GM12878 (cell line): ENCODE results near the gene FAR2. TPM values are rescaled to one million over a fixed set of nuclear protein-coding genes. Genes with fewer than 3 reads are reported as not detected.

Experiments used
- ATAC-seq: fragments of 200-7000 bp; cut with Tn5 transposase; 3 replicates; pipeline ENCODE4 v1.9.1; 2020; ENCODE audit warnings: mild to moderate bottlenecking, moderate library complexity
- BruUV-seq: library from RNA; stranded (reverse); fragments of 400-500 nt; replicated peaks from 2 replicates; lab custom pipeline; 2021; lab: Mats Ljungman, UMichigan
- CTCF ChIA-PET: fragments of 300-600 bp; sonication (Branson Sonifier 250); formaldehyde crosslinking; extraction: SDS; loops from one replicate; lab custom pipeline; 2021; ENCODE audit warnings: inconsistent platforms; lab: Yijun Ruan, JAX
- POLR2A ChIA-PET: fragments of 350-600 bp; formaldehyde crosslinking; extraction: SDS; loops from one replicate; lab custom pipeline; 2021; ENCODE audit warnings: inconsistent platforms; lab: Charles Lee
- RAD21 ChIA-PET: fragments of 300-600 bp; sonication (Branson Sonifier 250); formaldehyde crosslinking; loops from one replicate; lab custom pipeline; 2023; ENCODE audit warnings: antibody characterized with exemption; ENCODE audit not compliant: unreplicated experiment; lab: Charles Lee
- SMC1A ChIA-PET: fragments of 300-600 bp; sonication (Branson Sonifier 250); formaldehyde crosslinking; loops from one replicate; lab custom pipeline; 2023; ENCODE audit not compliant: unreplicated experiment, uncharacterized antibody; lab: Charles Lee
- DNase-seq: peaks from one replicate; pipeline ENCODE4 v3.0.0-alpha.2; 2011; ENCODE audit warnings: low read depth, low spot score
- FAIRE-seq: peaks from 3 replicates; lab custom pipeline; 2011; peaks lifted over from hg19 to GRCh38; lab: Jason Lieb, UNC
- H2AFZ ChIP-seq: 2 replicates; pipeline ENCODE4 v1.6.0; 2011; ENCODE audit warnings: low read depth, low read length, control low read depth; ENCODE audit not compliant: control insufficient read depth
- H3K27ac ChIP-seq: 2 replicates; pipeline ENCODE4 v1.5.1; 2011; ENCODE audit warnings: control low read depth; ENCODE audit not compliant: control insufficient read depth, insufficient read depth
- H3K27me3 ChIP-seq, 2 experiments: replicated peaks in 1 of 2; 2 replicates each; pipeline versions ENCODE4 v1.6.0 to v1.6.1; 2011; ENCODE audit warnings: low read length in 1 of 2; ENCODE audit not compliant: control insufficient read depth in 2 of 2, insufficient read depth in 2 of 2
- H3K36me3 ChIP-seq, 2 experiments: 2 replicates each; pipeline ENCODE4 v1.5.1; 2011; ENCODE audit warnings: low read length in 1 of 2; ENCODE audit not compliant: control insufficient read depth in 2 of 2, insufficient read depth in 2 of 2
- H3K4me1 ChIP-seq: 2 replicates; pipeline ENCODE4 v1.6.1; 2011; ENCODE audit warnings: mild to moderate bottlenecking, low read length, moderate library complexity, mixed read lengths; ENCODE audit not compliant: control insufficient read depth, insufficient read depth
- H3K4me2 ChIP-seq: 2 replicates; pipeline ENCODE4 v1.6.0; 2011; ENCODE audit warnings: control low read depth; ENCODE audit not compliant: control insufficient read depth, insufficient read depth
- H3K4me3 ChIP-seq: fragments of 200-600 bp; sonication (generic); 2 replicates; pipeline ENCODE4 v1.5.1; 2016
- H3K79me2 ChIP-seq: 2 replicates; pipeline ENCODE4 v1.6.0; 2011; ENCODE audit warnings: low read length; ENCODE audit not compliant: control insufficient read depth, insufficient read depth
- H3K9ac ChIP-seq: 2 replicates; pipeline ENCODE4 v1.8.0; 2011; ENCODE audit warnings: low read length, control low read depth, mixed read lengths; ENCODE audit not compliant: control insufficient read depth, insufficient read depth
- H3K9me3 ChIP-seq: replicated peaks from 3 replicates; pipeline ENCODE4 v1.5.1; 2011; ENCODE audit warnings: mild to moderate bottlenecking, low read length; ENCODE audit not compliant: control insufficient read depth, insufficient read depth
- H4K20me1 ChIP-seq: 2 replicates; pipeline ENCODE4 v1.6.0; 2011; ENCODE audit not compliant: control insufficient read depth, insufficient read depth
- BCL11A ChIP-seq: IDR thresholded peaks from 2 replicates; pipeline ENCODE4 v1.6.1; 2011; ENCODE audit warnings: low read depth, low read length
- CREM ChIP-seq: IDR thresholded peaks from 2 replicates; pipeline ENCODE4 v1.6.1; 2014; ENCODE audit warnings: antibody characterized with exemption, low read depth
- HCFC1 ChIP-seq: fragments of 150-350 bp; IDR thresholded peaks from 2 replicates; pipeline ENCODE4 v1.6.1; 2014; ENCODE audit warnings: low read length
- KDM1A ChIP-seq: fragments of 200-600 bp; sonication (generic); IDR thresholded peaks from 2 replicates; pipeline ENCODE4 v1.6.1; 2016; ENCODE audit warnings: borderline replicate concordance
- MEF2B ChIP-seq: fragments of 450-650 bp; IDR thresholded peaks from 2 replicates; pipeline ENCODE4 v1.6.1; 2018; ENCODE audit warnings: mild to moderate bottlenecking, moderate library complexity; ENCODE audit not compliant: partially characterized antibody, poor library complexity, severe bottlenecking
- NR2C2 ChIP-seq: IDR thresholded peaks from 2 replicates; pipeline ENCODE4 v1.6.1; 2011; ENCODE audit warnings: borderline replicate concordance, low read depth; ENCODE audit not compliant: control insufficient read depth, insufficient read length
- POLR2AphosphoS5 ChIP-seq: IDR thresholded peaks from 2 replicates; pipeline ENCODE4 v1.6.1; 2011; ENCODE audit warnings: mild to moderate bottlenecking, low read length, inconsistent platforms
- POU2F2 ChIP-seq: IDR thresholded peaks from 3 replicates; pipeline ENCODE4 v1.6.1; 2011; ENCODE audit warnings: low read depth, mild to moderate bottlenecking, low read length, borderline replicate concordance
- RB1 ChIP-seq: fragments of 450-650 bp; formaldehyde crosslinking; IDR thresholded peaks from 2 replicates; pipeline ENCODE4 v1.6.1; 2017; ENCODE audit warnings: mild to moderate bottlenecking, borderline replicate concordance
- SUPT20H ChIP-seq: IDR thresholded peaks from 2 replicates; pipeline ENCODE4 v1.6.1; 2011; ENCODE audit warnings: low read depth, mild to moderate bottlenecking, low read length, moderate library complexity, borderline replicate concordance; ENCODE audit not compliant: control insufficient read depth
- SUZ12 ChIP-seq: fragments of 200-600 bp; sonication (generic); IDR thresholded peaks from one replicate; pipeline ENCODE4 v1.6.1; 2018; ENCODE audit warnings: antibody characterized with exemption, mild to moderate bottlenecking; ENCODE audit not compliant: unreplicated experiment
- ZNF24 ChIP-seq: fragments of 450-650 bp; IDR thresholded peaks from 2 replicates; pipeline ENCODE4 v1.6.1; 2017; ENCODE audit warnings: antibody characterized with exemption, mild to moderate bottlenecking
- ZSCAN29 ChIP-seq: fragments of 450-650 bp; IDR thresholded peaks from 2 replicates; pipeline ENCODE4 v1.6.1; 2017; ENCODE audit warnings: mild to moderate bottlenecking, moderate library complexity
- WGBS: methylation state at CpG from one replicate; pipeline ENCODE4 v1.1.6; 2016; ENCODE audit warnings: low lambda C conversion rate; ENCODE audit not compliant: insufficient replicate concordance, insufficient coverage; ENCODE audit errors: missing lambda C conversion rate; 5-methylcytosine and 5-hydroxymethylcytosine counted together
- in situ Hi-C: fragments of 300-500 bp; cut with MboI; formaldehyde crosslinking; loops from 9 replicates; pipeline ENCODE4 v1.14.3; 2018; ENCODE audit warnings: mixed read lengths
- intact Hi-C: fragments of 100-400 bp; cut with micrococcal nuclease; formaldehyde crosslinking; loops from one replicate; pipeline ENCODE4 v1.14.2; 2022; ENCODE audit not compliant: unreplicated experiment
- polyA plus RNA-seq, 11 experiments: library from polyadenylated mRNA; depleted of rRNA in 4 of 11; unstranded in 6 of 11; stranded (reverse) in 5 of 11; fragments of >200 nt; fragmentation: Nextera tagmentation in 4 of 11; fragmentation: Illumina TruSeq in 1 of 11; extraction: Ambion mirVana in 4 of 11; extraction: Trizol in 1 of 11; gene quantifications; 1 replicate in 1 of 11; 2 replicates in 10 of 11; pipeline versions ENCODE4 v1.2.1 to v1.2.3, GENCODE V29; 2011 to 2016; ENCODE audit warnings: inconsistent platforms in 2 of 11, missing spikeins in 2 of 11, low read depth in 1 of 11
- total RNA-seq, 4 experiments: library from RNA; depleted of rRNA in 3 of 4; stranded (reverse); fragments of >200 nt in 3 of 4; fragmentation: Illumina TruSeq in 1 of 4; extraction: Trizol in 1 of 4; gene quantifications; 2 replicates each; pipeline versions ENCODE4 v1.2.1 to v1.2.3, GENCODE V29; 2013 to 2021
- TF ChIP-seq, protein P1 (sequence below): IDR thresholded peaks from 2 replicates; pipeline ENCODE4 v1.6.1; 2011; ENCODE audit warnings: borderline replicate concordance, low read depth, mild to moderate bottlenecking, moderate library complexity, low read length; ENCODE audit not compliant: insufficient read depth, poor library complexity, severe bottlenecking
- TF ChIP-seq, protein P2 (sequence below): IDR thresholded peaks from 2 replicates; pipeline ENCODE4 v1.6.1; 2012; ENCODE audit warnings: low read length, inconsistent platforms
- TF ChIP-seq, protein P3 (sequence below): fragments of 450-650 bp; IDR thresholded peaks from 2 replicates; pipeline ENCODE4 v1.6.1; 2018; ENCODE audit warnings: borderline replicate concordance, mild to moderate bottlenecking; ENCODE audit not compliant: partially characterized antibody
- TF ChIP-seq, protein P4 (sequence below): IDR thresholded peaks from 2 replicates; pipeline ENCODE4 v1.6.1; 2011; ENCODE audit warnings: borderline replicate concordance, low read depth, mild to moderate bottlenecking, moderate library complexity, mixed read lengths, low read length; ENCODE audit not compliant: insufficient read depth; ENCODE audit errors: extremely low read length

The FAR2 gene
- total and polyA plus RNA-seq, 10 of the 15 experiments (the other 5 are each of a cell fraction or from before 2014, with no cell fraction given), result 0.50 to 1.1 (median 0.65) TPM

DNA sequence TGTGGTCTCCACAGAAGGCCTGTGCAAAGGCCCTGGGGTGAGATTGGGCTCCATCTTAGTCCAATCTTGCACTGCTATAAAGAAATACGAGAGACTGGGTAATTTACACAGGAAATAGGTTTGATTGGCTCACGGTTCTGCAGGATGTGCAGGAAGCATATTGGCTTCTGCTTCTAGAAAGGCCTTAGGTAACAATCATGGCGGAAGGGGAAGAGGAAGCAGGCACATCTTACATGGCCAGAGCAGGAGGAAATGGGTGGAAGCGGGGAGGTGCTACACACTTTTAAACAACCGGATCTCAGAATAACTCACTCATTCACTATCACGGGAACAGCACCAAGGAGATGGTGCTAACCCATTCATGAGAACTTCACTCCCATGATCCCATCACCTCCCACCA, 55.4 kb downstream of the FAR2 start:
- no TSS peak for BruUV-seq
- CTCF ChIA-PET, result no interaction called here
- H3K9me3 ChIP-seq, result no peaks in the 10 kb centered on the region; the same call in 2 of the 3 replicates
- no peak for DNase-seq
- TF ChIP-seq ZNF24, result no peak
- no peak for TF ChIP-seq ZSCAN29
- TF ChIP-seq POU2F2, result no peak
- TF ChIP-seq, protein P1, sequence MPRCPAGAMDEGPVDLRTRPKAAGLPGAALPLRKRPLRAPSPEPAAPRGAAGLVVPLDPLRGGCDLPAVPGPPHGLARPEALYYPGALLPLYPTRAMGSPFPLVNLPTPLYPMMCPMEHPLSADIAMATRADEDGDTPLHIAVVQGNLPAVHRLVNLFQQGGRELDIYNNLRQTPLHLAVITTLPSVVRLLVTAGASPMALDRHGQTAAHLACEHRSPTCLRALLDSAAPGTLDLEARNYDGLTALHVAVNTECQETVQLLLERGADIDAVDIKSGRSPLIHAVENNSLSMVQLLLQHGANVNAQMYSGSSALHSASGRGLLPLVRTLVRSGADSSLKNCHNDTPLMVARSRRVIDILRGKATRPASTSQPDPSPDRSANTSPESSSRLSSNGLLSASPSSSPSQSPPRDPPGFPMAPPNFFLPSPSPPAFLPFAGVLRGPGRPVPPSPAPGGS, result no peak
- TF ChIP-seq, protein P2, sequence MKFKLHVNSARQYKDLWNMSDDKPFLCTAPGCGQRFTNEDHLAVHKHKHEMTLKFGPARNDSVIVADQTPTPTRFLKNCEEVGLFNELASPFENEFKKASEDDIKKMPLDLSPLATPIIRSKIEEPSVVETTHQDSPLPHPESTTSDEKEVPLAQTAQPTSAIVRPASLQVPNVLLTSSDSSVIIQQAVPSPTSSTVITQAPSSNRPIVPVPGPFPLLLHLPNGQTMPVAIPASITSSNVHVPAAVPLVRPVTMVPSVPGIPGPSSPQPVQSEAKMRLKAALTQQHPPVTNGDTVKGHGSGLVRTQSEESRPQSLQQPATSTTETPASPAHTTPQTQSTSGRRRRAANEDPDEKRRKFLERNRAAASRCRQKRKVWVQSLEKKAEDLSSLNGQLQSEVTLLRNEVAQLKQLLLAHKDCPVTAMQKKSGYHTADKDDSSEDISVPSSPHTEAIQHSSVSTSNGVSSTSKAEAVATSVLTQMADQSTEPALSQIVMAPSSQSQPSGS, result no peak
- TF ChIP-seq SUPT20H, result no peak
- TF ChIP-seq RB1, result no peak
- TF ChIP-seq, protein P3, sequence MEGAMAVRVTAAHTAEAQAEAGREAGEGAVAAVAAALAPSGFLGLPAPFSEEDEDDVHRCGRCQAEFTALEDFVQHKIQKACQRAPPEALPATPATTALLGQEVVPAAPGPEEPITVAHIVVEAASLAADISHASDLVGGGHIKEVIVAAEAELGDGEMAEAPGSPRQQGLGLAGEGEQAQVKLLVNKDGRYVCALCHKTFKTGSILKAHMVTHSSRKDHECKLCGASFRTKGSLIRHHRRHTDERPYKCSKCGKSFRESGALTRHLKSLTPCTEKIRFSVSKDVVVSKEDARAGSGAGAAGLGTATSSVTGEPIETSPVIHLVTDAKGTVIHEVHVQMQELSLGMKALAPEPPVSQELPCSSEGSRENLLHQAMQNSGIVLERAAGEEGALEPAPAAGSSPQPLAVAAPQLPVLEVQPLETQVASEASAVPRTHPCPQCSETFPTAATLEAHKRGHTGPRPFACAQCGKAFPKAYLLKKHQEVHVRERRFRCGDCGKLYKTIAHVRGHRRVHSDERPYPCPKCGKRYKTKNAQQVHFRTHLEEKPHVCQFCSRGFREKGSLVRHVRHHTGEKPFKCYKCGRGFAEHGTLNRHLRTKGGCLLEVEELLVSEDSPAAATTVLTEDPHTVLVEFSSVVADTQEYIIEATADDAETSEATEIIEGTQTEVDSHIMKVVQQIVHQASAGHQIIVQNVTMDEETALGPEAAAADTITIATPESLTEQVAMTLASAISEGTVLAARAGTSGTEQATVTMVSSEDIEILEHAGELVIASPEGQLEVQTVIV, result no peak
- TF ChIP-seq POLR2AphosphoS5, result no peak
- TF ChIP-seq SUZ12, result no peak
- TF ChIP-seq CREM, result no peak
- TF ChIP-seq KDM1A, result no peak
- TF ChIP-seq, protein P4, sequence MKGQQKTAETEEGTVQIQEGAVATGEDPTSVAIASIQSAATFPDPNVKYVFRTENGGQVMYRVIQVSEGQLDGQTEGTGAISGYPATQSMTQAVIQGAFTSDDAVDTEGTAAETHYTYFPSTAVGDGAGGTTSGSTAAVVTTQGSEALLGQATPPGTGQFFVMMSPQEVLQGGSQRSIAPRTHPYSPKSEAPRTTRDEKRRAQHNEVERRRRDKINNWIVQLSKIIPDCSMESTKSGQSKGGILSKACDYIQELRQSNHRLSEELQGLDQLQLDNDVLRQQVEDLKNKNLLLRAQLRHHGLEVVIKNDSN, result no peak
- no peak for TF ChIP-seq NR2C2
- no peak for TF ChIP-seq BCL11A
- no peak for TF ChIP-seq HCFC1
- TF ChIP-seq MEF2B, result no peak
- TF ChIP-seq, all 136 proteins: peak for 0
- 47% methylated on average over 6 of the region's 6 CpGs for WGBS
- ChIA-PET SMC1A (interaction anchor here (2.7 kb wide), 1 partner anchor 10 kb away, joined by 9 read pairs; no protein-coding TSS in a partner anchor), RAD21 (no interaction called here), POLR2A (interaction anchor here (0.5 kb wide), 1 partner anchor 22 kb away, joined by 6 read pairs; no protein-coding TSS in a partner anchor)
- no peak overlapping the region for H3K4me3 ChIP-seq
- H2AFZ ChIP-seq, result no peak overlapping the region
- no peaks in the 10 kb centered on the region for H3K27me3 ChIP-seq
- H3K4me2 ChIP-seq, result no peak overlapping the region
- no peaks in the 10 kb centered on the region for H3K4me1 ChIP-seq
- intact Hi-C loops (no loop called here), in situ Hi-C loops (no loop called here)
- no peak overlapping the region for H3K9ac ChIP-seq
- no peaks in the 10 kb centered on the region for H4K20me1 ChIP-seq
- H3K27ac ChIP-seq, result no peak overlapping the region
- H3K79me2 ChIP-seq, result no peaks in the 10 kb centered on the region
- ATAC-seq, result no peak
- H3K36me3 ChIP-seq, result no peaks in the 10 kb centered on the region
- no peak for FAIRE-seq
